H1 (cell line): ENCODE measurements around the gene UBASH3A. TPM values are rescaled to one million over a fixed set of nuclear protein-coding genes. Genes with fewer than 3 reads are reported as not detected.

Experiments
- CTBP2 ChIP-seq: IDR thresholded peaks from 2 replicates; pipeline ENCODE4 v1.7.0; 2011; ENCODE audit warnings: borderline replicate concordance, mild to moderate bottlenecking, moderate library complexity, mixed read lengths, low read length; ENCODE audit not compliant: insufficient read depth, insufficient read length
- GTF2F1 ChIP-seq: IDR thresholded peaks from 2 replicates; pipeline ENCODE4 v1.6.1; 2012; ENCODE audit warnings: low read depth, low read length, improper control_type of control experiment, borderline replicate concordance
- JUND ChIP-seq: IDR thresholded peaks from 2 replicates; pipeline ENCODE4 v1.6.1; 2011; ENCODE audit warnings: mild to moderate bottlenecking, improper control_type of control experiment, low read length
- KDM4A ChIP-seq: IDR thresholded peaks from one replicate; pipeline ENCODE4 v1.7.1; 2012; ENCODE audit warnings: low read depth, mild to moderate bottlenecking, moderate library complexity, low read length, inconsistent platforms; ENCODE audit not compliant: severe bottlenecking
- RAD21 ChIP-seq, 2 experiments: IDR thresholded peaks in 1 of 2; conservative IDR thresholded peaks in 1 of 2; 2 replicates each; pipeline ENCODE4 v1.6.1; 2011; ENCODE audit warnings: low read depth in 2 of 2, low read length in 2 of 2, improper control_type of control experiment in 1 of 2, inconsistent platforms in 1 of 2, mild to moderate bottlenecking in 1 of 2, moderate library complexity in 1 of 2
- USF2 ChIP-seq: IDR thresholded peaks from 2 replicates; pipeline ENCODE4 v1.6.1; 2011; ENCODE audit warnings: low read length, improper control_type of control experiment
- YY1 ChIP-seq: IDR thresholded peaks from 2 replicates; pipeline ENCODE4 v1.6.1; 2011; ENCODE audit warnings: low read depth, mild to moderate bottlenecking, low read length
- polyA plus RNA-seq, 7 experiments: library from polyadenylated mRNA; depleted of rRNA in 3 of 7; stranded (reverse) in 5 of 7; unstranded in 2 of 7; fragments of >200 nt in 5 of 7; fragments of 200-250 nt in 2 of 7; gene quantifications; 1 replicate in 5 of 7; 2 replicates in 1 of 7; 4 replicates in 1 of 7; pipeline versions ENCODE4 v1.2.1 to v1.2.3, GENCODE V29; 2011 to 2013; ENCODE audit warnings: missing spikeins in 2 of 7, mixed read lengths in 2 of 7
- total RNA-seq: library from RNA; stranded (reverse); fragmentation: NEBNext Ultra II Directional; extraction: Animal tissue kit (Norgen Biotek cat#: 25700); gene quantifications from 2 replicates; pipeline ENCODE4 v1.2.1, GENCODE V29; 2021

Gene UBASH3A
- total and polyA plus RNA-seq, 2 of the 8 experiments (the other 6 are each of a cell fraction or from before 2014, with no cell fraction given), result not detected

- TF ChIP-seq KDM4A, result no peak
- no peak for TF ChIP-seq CTBP2
- no peak for TF ChIP-seq USF2
- no peak for TF ChIP-seq YY1
- TF ChIP-seq JUND, result no peak
- no peak for TF ChIP-seq RAD21 (IDR thresholded peaks at IDR 0.05 in 1 of 2, conservative IDR thresholded peaks at IDR 0.05 in 1 of 2; ENCODE audit: low read depth in 2 of 2, low read length in 2 of 2)
- no peak for TF ChIP-seq GTF2F1
- TF ChIP-seq, all 59 proteins: peak for 0
Observed at GRCh38 chr21:42425591-42425990, 21.9 kb downstream of the UBASH3A start (continued).
